Body of pancreas (tissue), 4 donors: ENCODE results near the gene STRA6.

Source experiments
- CTCF ChIP-seq, 7 experiments: fragments of 450-650 bp in 4 of 7; fragments of 200-600 bp in 3 of 7; sonication (generic) in 3 of 7; IDR thresholded peaks; one replicate each; pipeline ENCODE4 v1.5.1; 2016 to 2019; ENCODE audit warnings: antibody characterized with exemption in 7 of 7
- POLR2A ChIP-seq, 3 donors: fragments of 450-650 bp; IDR thresholded peaks; one replicate each; pipeline ENCODE4 v1.6.1; 2016; ENCODE audit warnings: antibody characterized with exemption in 3 of 3, mild to moderate bottlenecking in 2 of 3

GRCh38 chr15:74191798-74192197 is 10.8 kb downstream of the STRA6 start:
- TF ChIP-seq POLR2A (IDR thresholded peaks at IDR 0.05) = no peak
- TF ChIP-seq CTCF (IDR thresholded peaks at IDR 0.05) = no peak
